Thyroid gland (tissue), 4 donors: ENCODE measurements around the gene LYPD1.

ENCODE experiments used
- POLR2A ChIP-seq, 2 donors: fragments of 450-650 bp; IDR thresholded peaks; one replicate each; pipeline ENCODE4 v1.6.1; 2017; ENCODE audit warnings: antibody characterized with exemption in 2 of 2, mild to moderate bottlenecking in 2 of 2, moderate library complexity in 1 of 2
- TF ChIP-seq, protein P1 (sequence below), 6 experiments: fragments of 200-600 bp in 3 of 6; fragments of 450-650 bp in 3 of 6; sonication (generic) in 3 of 6; IDR thresholded peaks; one replicate each; pipeline ENCODE4 v1.5.1; 2016 to 2019; ENCODE audit warnings: antibody characterized with exemption in 6 of 6, mild to moderate bottlenecking in 2 of 6, inconsistent platforms in 1 of 6, moderate library complexity in 1 of 6

GRCh38 chr2:132692816-132693215 lies 22.8 kb upstream of the LYPD1 start:
- TF ChIP-seq POLR2A (IDR thresholded peaks at IDR 0.05) = no peak
- TF ChIP-seq, protein P1, sequence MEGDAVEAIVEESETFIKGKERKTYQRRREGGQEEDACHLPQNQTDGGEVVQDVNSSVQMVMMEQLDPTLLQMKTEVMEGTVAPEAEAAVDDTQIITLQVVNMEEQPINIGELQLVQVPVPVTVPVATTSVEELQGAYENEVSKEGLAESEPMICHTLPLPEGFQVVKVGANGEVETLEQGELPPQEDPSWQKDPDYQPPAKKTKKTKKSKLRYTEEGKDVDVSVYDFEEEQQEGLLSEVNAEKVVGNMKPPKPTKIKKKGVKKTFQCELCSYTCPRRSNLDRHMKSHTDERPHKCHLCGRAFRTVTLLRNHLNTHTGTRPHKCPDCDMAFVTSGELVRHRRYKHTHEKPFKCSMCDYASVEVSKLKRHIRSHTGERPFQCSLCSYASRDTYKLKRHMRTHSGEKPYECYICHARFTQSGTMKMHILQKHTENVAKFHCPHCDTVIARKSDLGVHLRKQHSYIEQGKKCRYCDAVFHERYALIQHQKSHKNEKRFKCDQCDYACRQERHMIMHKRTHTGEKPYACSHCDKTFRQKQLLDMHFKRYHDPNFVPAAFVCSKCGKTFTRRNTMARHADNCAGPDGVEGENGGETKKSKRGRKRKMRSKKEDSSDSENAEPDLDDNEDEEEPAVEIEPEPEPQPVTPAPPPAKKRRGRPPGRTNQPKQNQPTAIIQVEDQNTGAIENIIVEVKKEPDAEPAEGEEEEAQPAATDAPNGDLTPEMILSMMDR (IDR thresholded peaks at IDR 0.05) = no peak
